ENCODE results near the gene MPC2.
"Not testable (repeated sequence)": the region's sequence is repeated elsewhere in the genome, so short reads cannot be mapped to it uniquely, and the experiment has no call there.

Gene MPC2

GRCh38 chr1:167876597-167877175 lies 60.2 kb downstream of the MPC2 start:
- Histone ChIP-seq H3F3A (ENCODE audit: low read depth) (no peaks in the 10 kb centered on the region), H3K4me1 (ENCODE audit: insufficient read depth, low read length, poor library complexity, severe bottlenecking) (no peaks in the 10 kb centered on the region), H2AFZ (ENCODE audit: low read length) (no peak overlapping the region), H3K27me3 (ENCODE audit: insufficient read depth, low read length, poor library complexity, severe bottlenecking) (no peaks in the 10 kb centered on the region), H3K9me2 (replicated peaks; ENCODE audit: low read depth, low read length) (no peaks in the 10 kb centered on the region), H4K20me1 (ENCODE audit: insufficient read depth, low read length, poor library complexity, severe bottlenecking) (no peaks in the 10 kb centered on the region), H3K4me2 (ENCODE audit: low read depth, low read length, poor library complexity, severe bottlenecking) (no peak overlapping the region), H3K4me3 (ENCODE audit: low read length, poor library complexity, severe bottlenecking) (no peak overlapping the region), H3K79me2 (ENCODE audit: insufficient read depth, low read length) (no peaks in the 10 kb centered on the region), H3K9me3 (ENCODE audit: insufficient read depth, low read depth, low read length) (no peaks in the 10 kb centered on the region), H3K9ac (ENCODE audit: low read depth, low read length, poor library complexity, severe bottlenecking) (no peak overlapping the region), H3K36me3 (ENCODE audit: insufficient read depth, low read length) (no peaks in the 10 kb centered on the region)
- TF ChIP-seq EZH2phosphoT487 (IDR thresholded peaks at IDR 0.05; ENCODE audit: borderline replicate concordance) (no peak), CTCF (conservative IDR thresholded peaks at IDR 0.05; ENCODE audit: low read length) (no peak)

DNA sequence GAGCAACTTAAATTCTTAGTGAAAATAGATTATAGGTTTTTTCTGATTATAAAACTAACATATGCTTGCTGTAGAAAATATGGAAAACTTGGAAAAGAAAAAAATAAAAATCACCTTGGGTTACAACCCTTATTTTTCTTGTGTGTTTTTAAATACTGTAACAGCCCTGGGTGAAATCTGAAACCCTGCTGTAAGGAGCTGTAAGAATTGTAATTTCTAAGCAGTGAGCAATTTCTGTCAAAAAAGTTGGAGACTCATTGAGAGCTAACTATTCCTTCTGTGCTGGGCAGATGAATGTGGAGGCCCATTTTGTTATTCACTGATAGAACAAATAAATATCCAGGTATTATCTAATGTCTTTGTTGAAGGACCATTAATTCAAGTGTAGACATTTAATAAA lies 65.5 kb downstream of the MPC2 start:
- H2AFZ ChIP-seq (ENCODE audit: low read length), result no peak overlapping the region
- H3K36me3 ChIP-seq (ENCODE audit: insufficient read depth, low read length), result no peaks in the 10 kb centered on the region
- no peaks in the 10 kb centered on the region for H3K4me1 ChIP-seq (ENCODE audit: insufficient read depth, low read length, poor library complexity, severe bottlenecking)
- H3K9me2 ChIP-seq (replicated peaks; ENCODE audit: low read depth, low read length), result no peaks in the 10 kb centered on the region
- H3K9ac ChIP-seq (ENCODE audit: low read depth, low read length, poor library complexity, severe bottlenecking), result no peak overlapping the region
- no peak overlapping the region for H3K4me3 ChIP-seq (ENCODE audit: low read length, poor library complexity, severe bottlenecking)
- TF ChIP-seq EZH2phosphoT487 (IDR thresholded peaks at IDR 0.05; ENCODE audit: borderline replicate concordance) (no peak), CTCF (conservative IDR thresholded peaks at IDR 0.05; ENCODE audit: low read length) (no peak)
- no peaks in the 10 kb centered on the region for H3K27me3 ChIP-seq (ENCODE audit: insufficient read depth, low read length, poor library complexity, severe bottlenecking)
- no peaks in the 10 kb centered on the region for H4K20me1 ChIP-seq (ENCODE audit: insufficient read depth, low read length, poor library complexity, severe bottlenecking)
- no peak overlapping the region for H3K4me2 ChIP-seq (ENCODE audit: low read depth, low read length, poor library complexity, severe bottlenecking)
- H3K79me2 ChIP-seq (ENCODE audit: insufficient read depth, low read length), result no peaks in the 10 kb centered on the region
- H3K9me3 ChIP-seq (ENCODE audit: insufficient read depth, low read depth, low read length), result no peaks in the 10 kb centered on the region
- H3F3A ChIP-seq (ENCODE audit: low read depth), result no peaks in the 10 kb centered on the region

GRCh38 chr1:167869157-167870001 lies 67.5 kb downstream of the MPC2 start:
- not testable (repeated sequence) for H3K9me2 ChIP-seq (replicated peaks; ENCODE audit: low read depth, low read length); H3K79me2 ChIP-seq (ENCODE audit: insufficient read depth, low read length); H3K9ac ChIP-seq (ENCODE audit: low read depth, low read length, poor library complexity, severe bottlenecking); H4K20me1 ChIP-seq (ENCODE audit: insufficient read depth, low read length, poor library complexity, severe bottlenecking); H3K4me2 ChIP-seq (ENCODE audit: low read depth, low read length, poor library complexity, severe bottlenecking); H3K9me3 ChIP-seq (ENCODE audit: insufficient read depth, low read depth, low read length); H2AFZ ChIP-seq (ENCODE audit: low read length); H3K27me3 ChIP-seq (ENCODE audit: insufficient read depth, low read length, poor library complexity, severe bottlenecking); H3K4me3 ChIP-seq (ENCODE audit: low read length, poor library complexity, severe bottlenecking); H3K36me3 ChIP-seq (ENCODE audit: insufficient read depth, low read length); H3F3A ChIP-seq (ENCODE audit: low read depth); H3K4me1 ChIP-seq (ENCODE audit: insufficient read depth, low read length, poor library complexity, severe bottlenecking)

GRCh38 chr1:167866739-167867414 lies 70.0 kb downstream of the MPC2 start:
- not testable (repeated sequence) for H3K4me2 ChIP-seq (ENCODE audit: low read depth, low read length, poor library complexity, severe bottlenecking)

More at GRCh38 chr1:167866739-167867414, 70.0 kb downstream of the MPC2 start:
- H2AFZ ChIP-seq (ENCODE audit: low read length); H3F3A ChIP-seq (ENCODE audit: low read depth); H3K9ac ChIP-seq (ENCODE audit: low read depth, low read length, poor library complexity, severe bottlenecking); H3K36me3 ChIP-seq (ENCODE audit: insufficient read depth, low read length); H3K79me2 ChIP-seq (ENCODE audit: insufficient read depth, low read length); H3K9me2 ChIP-seq (replicated peaks; ENCODE audit: low read depth, low read length); H3K27me3 ChIP-seq (ENCODE audit: insufficient read depth, low read length, poor library complexity, severe bottlenecking); H4K20me1 ChIP-seq (ENCODE audit: insufficient read depth, low read length, poor library complexity, severe bottlenecking); H3K4me3 ChIP-seq (ENCODE audit: low read length, poor library complexity, severe bottlenecking); H3K9me3 ChIP-seq (ENCODE audit: insufficient read depth, low read depth, low read length); H3K4me1 ChIP-seq (ENCODE audit: insufficient read depth, low read length, poor library complexity, severe bottlenecking): not testable (repeated sequence)

Measured in Loucy (cell line).